Glomerular endothelial cell (primary cell): Measurements from ENCODE around the gene CA5A. TPM values are rescaled to one million over a fixed set of nuclear protein-coding genes. Genes with fewer than 3 reads are reported as not detected.
"Not testable (repeated sequence)": the region's sequence is repeated elsewhere in the genome, so short reads cannot be mapped to it uniquely, and the experiment has no call there.

Source experiments
- DNase-seq: peaks from one replicate; pipeline ENCODE4 v3.0.0-alpha.2; 2011; ENCODE audit warnings: low read depth, low spot score; ENCODE audit errors: extremely low read depth
- total RNA-seq: library from RNA; depleted of rRNA; stranded (reverse); fragments of >200 nt; gene quantifications from 2 replicates; pipeline ENCODE4 v1.2.3, GENCODE V29; 2015

The CA5A gene
- total RNA-seq, 1 donor from 2014 or later: not detected

- no peak for DNase-seq
These were observed 61.5 kb downstream of the CA5A start for GRCh38 chr16:87874639-87875427.

- not testable (repeated sequence) for DNase-seq
These were observed 65.7 kb downstream of the CA5A start for GRCh38 chr16:87870418-87871291.

GRCh38 chr16:87869879-87870417 is 66.4 kb downstream of the CA5A start:
- not testable (repeated sequence) for DNase-seq

GRCh38 chr16:87869061-87869878 is 67.1 kb downstream of the CA5A start, which contains the start of gene SLC7A5:
Gene SLC7A5 (minus strand): TSS chr16:87869507. CDS start chr16:87869422, 85 bp downstream.
- DNase-seq: not testable (repeated sequence)

GRCh38 chr16:87868254-87869029 is 67.9 kb downstream of the CA5A start:
- DNase-seq: peak; percentile 48

DNA sequence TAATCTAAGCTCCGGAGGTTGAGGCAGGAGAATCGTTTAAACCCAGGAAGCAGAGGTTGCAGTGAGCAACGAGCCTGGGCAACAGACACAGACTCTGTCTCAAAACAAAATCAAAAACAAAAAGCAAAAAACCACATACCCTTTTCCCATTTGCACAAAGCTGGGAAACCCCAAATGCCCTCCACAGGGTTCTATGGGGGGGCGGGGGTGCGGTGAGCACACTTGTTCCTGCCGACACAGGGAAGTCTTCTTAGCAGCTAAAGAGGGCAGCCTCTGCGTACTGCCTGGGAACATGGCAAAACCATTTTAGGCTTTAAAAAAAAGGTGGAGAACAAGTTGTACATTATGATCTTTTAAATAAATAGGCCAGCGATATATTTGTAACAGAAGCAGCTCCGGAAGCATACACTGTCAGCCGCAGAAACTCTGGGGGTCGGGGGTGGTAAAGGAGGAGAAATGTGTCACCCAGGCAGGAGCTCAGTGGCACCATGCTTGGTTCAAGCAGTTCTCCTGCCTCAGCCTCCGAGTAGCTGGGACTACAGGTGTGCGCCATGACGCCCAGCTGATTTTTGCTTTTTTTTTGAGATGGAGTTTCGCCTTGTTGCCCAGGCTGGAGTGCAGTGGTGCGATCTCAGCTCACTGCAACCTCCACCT is 70.3 kb downstream of the CA5A start:
- not testable (repeated sequence) for DNase-seq

- no peak for DNase-seq
These were observed 71.9 kb downstream of the CA5A start for GRCh38 chr16:87864331-87864989.

- not testable (repeated sequence) for DNase-seq
These were observed 73.0 kb downstream of the CA5A start for GRCh38 chr16:87863327-87863635.

- not testable (repeated sequence) for DNase-seq
These were observed 73.6 kb downstream of the CA5A start for GRCh38 chr16:87862597-87863326.

DNA sequence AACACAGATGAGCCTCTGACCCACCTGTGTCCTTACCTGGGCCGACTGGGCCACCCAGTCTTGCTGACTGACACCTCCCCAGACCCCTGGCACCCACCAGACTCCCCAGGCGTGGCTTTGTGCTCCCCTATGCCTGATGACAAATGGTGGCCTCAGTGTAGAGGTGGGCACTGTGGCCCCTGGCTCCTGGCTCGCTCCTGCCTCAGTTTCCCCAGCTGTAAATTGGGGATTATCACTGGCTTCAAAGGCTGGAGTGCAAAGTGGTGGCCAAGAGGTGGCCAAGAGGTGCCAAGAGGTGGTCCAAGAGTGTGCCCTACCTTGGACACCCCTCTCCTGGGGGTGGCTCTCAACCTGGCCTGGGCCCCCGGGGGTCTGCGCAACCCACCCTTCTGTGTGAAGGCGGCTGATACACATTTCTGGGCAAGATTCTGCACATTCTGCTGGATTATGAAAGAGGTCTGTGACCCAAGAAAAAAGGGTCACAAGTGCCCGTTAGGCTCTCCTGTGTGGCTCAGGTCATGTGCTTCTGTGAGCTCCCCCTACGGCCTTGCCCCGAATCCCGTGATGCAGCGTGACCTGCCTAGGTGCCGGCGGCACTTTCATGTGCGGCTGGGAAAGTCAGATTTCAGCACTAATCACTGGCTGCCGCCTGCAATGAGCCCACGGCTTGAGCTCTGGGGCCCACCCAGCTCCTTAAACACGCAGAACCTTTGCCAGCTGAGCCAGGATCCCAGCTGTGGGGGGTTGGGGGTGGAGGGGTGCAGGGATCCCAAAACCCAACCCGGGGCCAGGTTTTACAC is 74.8 kb downstream of the CA5A start:
- not testable (repeated sequence) for DNase-seq

DNA sequence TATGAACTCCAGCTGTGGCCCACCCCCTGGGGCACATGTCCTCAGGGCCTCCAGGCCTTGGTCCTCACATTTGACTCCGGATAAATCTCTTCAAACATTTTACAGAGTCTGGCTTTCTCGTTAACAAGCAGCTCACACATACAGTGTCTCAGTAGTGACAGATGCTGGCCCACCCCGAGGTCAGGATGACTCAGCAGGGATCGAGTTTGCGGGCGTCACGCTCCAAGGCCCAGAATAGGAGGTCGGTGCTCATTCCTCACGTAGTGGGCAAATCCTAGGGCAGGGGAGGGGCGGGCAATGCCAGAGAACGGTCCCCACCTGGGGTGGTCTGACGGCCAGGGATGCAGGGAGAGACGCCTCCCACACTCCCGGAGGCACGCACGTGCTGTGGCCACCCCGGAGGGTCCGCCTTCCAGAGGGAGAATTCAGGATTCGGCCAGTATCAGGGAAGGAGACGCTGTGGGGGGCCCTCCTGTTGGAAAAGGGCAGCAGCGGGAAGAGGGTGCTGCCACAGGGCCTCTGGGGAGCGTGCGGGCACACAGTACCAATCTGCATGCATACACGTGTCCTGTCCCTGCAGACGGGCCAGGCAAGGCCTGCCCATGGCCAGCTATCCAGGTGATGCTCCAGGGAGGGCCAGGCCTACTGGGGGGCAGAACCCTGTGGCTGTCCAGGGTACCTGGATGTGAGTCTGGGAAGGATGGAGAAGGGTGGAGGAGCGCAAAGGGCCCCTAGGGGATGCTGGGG is 75.6 kb downstream of the CA5A start:
- no peak for DNase-seq

GRCh38 chr16:87858151-87858993 is 78.0 kb downstream of the CA5A start:
- not testable (repeated sequence) for DNase-seq

- DNase-seq: no peak
These were observed 79.5 kb downstream of the CA5A start for GRCh38 chr16:87856791-87857228.

GRCh38 chr16:87855852-87856715 is 80.2 kb downstream of the CA5A start:
- no peak for DNase-seq
